Measurements from ENCODE around the gene RALGAPA2.

- no peak for TF ChIP-seq CTCF (IDR thresholded peaks at IDR 0.05; ENCODE audit: insufficient read depth, low read length)
- TF ChIP-seq GABPA (IDR thresholded peaks at IDR 0.05; ENCODE audit: low read depth), result no peak
Observed at GRCh38 chr20:20741087-20742045, 28.9 kb upstream of the RALGAPA2 start.

Measured in HL-60 (cell line).